Colonic mucosa (tissue), 4 donors: ENCODE data around the gene FAM234A. TPM values are rescaled to one million over a fixed set of nuclear protein-coding genes. Genes with fewer than 3 reads are reported as not detected.

Experiments
- DNase-seq: peaks from one replicate; pipeline ENCODE4 v3.0.0-alpha.2; 2020
- H3K27ac ChIP-seq: fragments of 200-600 bp; one replicate; pipeline ENCODE4 v1.8.0; 2021
- H3K27me3 ChIP-seq: fragments of 200-600 bp; one replicate; pipeline ENCODE4 v1.8.0; 2021
- H3K36me3 ChIP-seq: fragments of 200-600 bp; one replicate; pipeline ENCODE4 v1.8.0; 2021
- H3K4me1 ChIP-seq: fragments of 200-600 bp; one replicate; pipeline ENCODE4 v1.8.0; 2021; ENCODE audit warnings: mild to moderate bottlenecking
- H3K4me3 ChIP-seq: fragments of 200-600 bp; one replicate; pipeline ENCODE4 v1.8.0; 2021
- H3K9ac ChIP-seq, 2 donors: one replicate each; pipeline ENCODE4 v1.7.0; 2013; ENCODE audit warnings: control low read depth in 2 of 2, low read depth in 2 of 2, low read length in 2 of 2
- H3K9me3 ChIP-seq: fragments of 200-600 bp; one replicate; pipeline ENCODE4 v1.8.0; 2021
- intact Hi-C: fragments of 100-400 bp; cut with DNase I; formaldehyde crosslinking; loops from one replicate; pipeline ENCODE4 v1.14.1; 2022
- total RNA-seq, 2 donors: library from RNA; stranded (reverse); fragmentation: NEBNext Ultra II Directional in 1 of 2; extraction: Animal tissue kit (Norgen Biotek cat#: 25700) in 1 of 2; gene quantifications; one replicate each; pipeline ENCODE4 v1.2.1, GENCODE V29; 2021
- TF ChIP-seq, protein P1 (sequence below): fragments of 200-600 bp; IDR thresholded peaks from one replicate; pipeline ENCODE4 v1.8.0; 2022; ENCODE audit warnings: antibody characterized with exemption, mild to moderate bottlenecking
- donor health status: healthy.
- donor health status: DM: no; HTN: no; CAD: no.
- donor health status: DM: no; HTN: no; CAD: no.

Gene FAM234A
- total RNA-seq, 2 donors from 2014 or later = 105 to 124 TPM

DNA sequence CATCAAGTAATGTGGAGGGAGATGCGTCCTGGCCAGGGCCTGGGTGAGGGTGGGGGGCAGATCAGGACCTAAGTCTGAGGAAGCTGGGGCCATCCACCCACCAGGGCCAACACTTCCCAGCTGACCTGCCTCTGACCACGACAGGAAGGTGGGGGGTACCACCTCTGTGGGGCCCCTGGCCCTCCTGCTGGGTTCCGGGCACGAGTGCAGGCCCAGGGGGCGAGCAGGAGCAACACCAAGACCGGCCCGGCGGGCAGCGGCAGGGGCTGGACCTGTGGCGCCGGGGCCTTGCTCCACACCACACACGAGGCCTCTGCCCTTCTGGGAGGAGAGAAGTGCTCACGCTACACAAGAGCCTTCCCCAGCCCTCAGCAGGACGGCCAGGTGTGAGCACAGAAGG is 61.7 kb downstream of the FAM234A start:
- intact Hi-C loops = no loop called here
- no peaks in the 10 kb centered on the region for H3K36me3 ChIP-seq
- TF ChIP-seq, protein P1, sequence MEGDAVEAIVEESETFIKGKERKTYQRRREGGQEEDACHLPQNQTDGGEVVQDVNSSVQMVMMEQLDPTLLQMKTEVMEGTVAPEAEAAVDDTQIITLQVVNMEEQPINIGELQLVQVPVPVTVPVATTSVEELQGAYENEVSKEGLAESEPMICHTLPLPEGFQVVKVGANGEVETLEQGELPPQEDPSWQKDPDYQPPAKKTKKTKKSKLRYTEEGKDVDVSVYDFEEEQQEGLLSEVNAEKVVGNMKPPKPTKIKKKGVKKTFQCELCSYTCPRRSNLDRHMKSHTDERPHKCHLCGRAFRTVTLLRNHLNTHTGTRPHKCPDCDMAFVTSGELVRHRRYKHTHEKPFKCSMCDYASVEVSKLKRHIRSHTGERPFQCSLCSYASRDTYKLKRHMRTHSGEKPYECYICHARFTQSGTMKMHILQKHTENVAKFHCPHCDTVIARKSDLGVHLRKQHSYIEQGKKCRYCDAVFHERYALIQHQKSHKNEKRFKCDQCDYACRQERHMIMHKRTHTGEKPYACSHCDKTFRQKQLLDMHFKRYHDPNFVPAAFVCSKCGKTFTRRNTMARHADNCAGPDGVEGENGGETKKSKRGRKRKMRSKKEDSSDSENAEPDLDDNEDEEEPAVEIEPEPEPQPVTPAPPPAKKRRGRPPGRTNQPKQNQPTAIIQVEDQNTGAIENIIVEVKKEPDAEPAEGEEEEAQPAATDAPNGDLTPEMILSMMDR = no peak

DNA sequence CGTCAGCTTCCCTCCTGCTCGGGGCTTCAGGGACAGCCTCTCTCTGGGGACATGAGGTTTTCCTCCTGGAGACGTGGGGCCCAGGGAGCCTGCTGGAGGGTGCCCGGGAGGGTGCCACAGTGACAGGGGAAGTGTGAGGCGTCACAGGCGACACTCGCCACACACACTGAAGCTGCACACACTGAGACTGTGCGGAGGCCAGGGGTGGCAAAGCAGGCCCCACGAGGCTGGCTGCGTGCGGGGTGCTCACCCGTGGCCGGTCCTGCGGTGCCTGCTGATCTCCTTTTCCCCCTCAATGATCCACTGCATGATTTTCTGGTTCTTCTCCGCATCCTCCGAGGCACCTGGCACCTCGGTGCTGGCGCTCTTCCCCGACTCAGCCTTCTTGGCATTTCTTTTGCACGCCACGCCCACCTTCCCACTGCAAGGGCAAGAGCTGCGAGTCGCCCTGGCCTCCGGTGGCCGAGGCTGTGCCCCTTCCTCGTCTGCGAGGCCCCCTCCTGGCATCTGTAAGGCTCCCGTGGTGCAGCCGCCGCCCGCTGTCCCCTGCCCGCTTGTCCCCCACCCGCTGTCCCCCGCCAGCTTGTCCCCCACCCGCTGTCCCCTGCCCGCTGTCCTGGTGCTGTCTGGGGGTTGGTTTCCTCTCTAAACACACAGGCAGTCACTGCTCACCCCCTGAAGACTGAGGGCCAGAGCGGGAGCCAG is 62.3 kb downstream of the FAM234A start:
- H3K4me1 ChIP-seq = no peaks in the 10 kb centered on the region
- no peaks in the 10 kb centered on the region for H3K9me3 ChIP-seq
- no peak overlapping the region for H3K4me3 ChIP-seq

More for the DNA sequence above, 61.7 kb downstream of the FAM234A start:
- H3K4me3 ChIP-seq = no peak overlapping the region
- no peaks in the 10 kb centered on the region for H3K27me3 ChIP-seq
- H3K9ac ChIP-seq = no peak overlapping the region
- no peaks in the 10 kb centered on the region for H3K4me1 ChIP-seq
- no peak overlapping the region for H3K27ac ChIP-seq
- no peak for DNase-seq
- H3K9me3 ChIP-seq = no peaks in the 10 kb centered on the region

DNA sequence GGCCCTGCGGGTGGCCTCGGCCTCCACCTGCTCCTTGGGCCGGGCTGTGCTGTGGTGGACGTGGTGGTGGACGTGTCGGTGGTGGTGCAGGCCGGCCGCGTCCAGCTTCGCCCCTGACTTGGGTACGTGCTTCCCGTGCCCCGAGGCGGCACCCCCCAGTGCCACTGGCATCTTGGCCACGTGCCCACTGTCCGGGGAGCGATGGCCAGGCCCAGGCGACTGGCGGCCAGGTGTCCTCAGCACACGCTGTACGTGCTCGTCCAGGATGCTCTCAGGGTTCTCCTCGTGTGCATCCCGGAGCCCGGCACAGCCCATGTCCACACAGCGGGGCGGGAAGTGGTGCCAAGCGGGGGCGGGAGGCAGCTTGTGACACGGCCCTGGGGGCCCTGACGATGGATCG is 63.2 kb downstream of the FAM234A start:
- Histone ChIP-seq H3K27ac (no peak overlapping the region), H3K27me3 (no peaks in the 10 kb centered on the region), H3K4me1 (no peaks in the 10 kb centered on the region), H3K4me3 (no peak overlapping the region), H3K36me3 (no peaks in the 10 kb centered on the region), H3K9me3 (no peaks in the 10 kb centered on the region), H3K9ac (no peak overlapping the region)
- intact Hi-C loops = no loop called here
- DNase-seq = no peak
- TF ChIP-seq, protein P1 = no peak

More for the DNA sequence above, 62.3 kb downstream of the FAM234A start:
- Histone ChIP-seq H3K27me3 (no peaks in the 10 kb centered on the region), H3K9ac (no peak overlapping the region), H3K27ac (no peak overlapping the region), H3K36me3 (no peaks in the 10 kb centered on the region)
- TF ChIP-seq, protein P1 = no peak
- no peak for DNase-seq
- intact Hi-C loops = no loop called here

DNA sequence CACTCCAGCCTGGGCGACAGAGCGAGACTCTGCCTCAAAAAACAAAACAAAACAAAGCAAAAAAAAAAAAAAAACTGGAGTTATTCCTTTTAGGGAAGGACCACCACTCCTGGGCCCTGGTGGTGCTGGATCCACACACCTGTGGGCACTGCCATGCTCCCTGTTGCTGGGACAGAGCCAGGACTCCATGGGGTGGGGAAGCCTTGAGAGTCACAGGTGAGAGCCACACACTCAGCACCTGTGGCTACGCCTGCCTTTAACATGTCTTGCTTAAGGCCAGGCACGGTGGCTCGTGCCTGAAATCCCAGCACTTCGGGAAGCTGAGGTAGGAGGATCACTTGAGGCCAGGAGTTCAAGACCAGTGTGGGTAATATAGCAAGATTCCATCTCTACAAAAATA is 66.6 kb downstream of the FAM234A start:
- H3K27ac ChIP-seq = no peak overlapping the region
- TF ChIP-seq, protein P1 = no peak
- no peak overlapping the region for H3K9ac ChIP-seq
- H3K4me1 ChIP-seq = no peaks in the 10 kb centered on the region
- H3K27me3 ChIP-seq = no peaks in the 10 kb centered on the region
- H3K36me3 ChIP-seq = no peaks in the 10 kb centered on the region
- no peak overlapping the region for H3K4me3 ChIP-seq
- no peak for DNase-seq
- no peaks in the 10 kb centered on the region for H3K9me3 ChIP-seq
- intact Hi-C loops = no loop called here

DNA sequence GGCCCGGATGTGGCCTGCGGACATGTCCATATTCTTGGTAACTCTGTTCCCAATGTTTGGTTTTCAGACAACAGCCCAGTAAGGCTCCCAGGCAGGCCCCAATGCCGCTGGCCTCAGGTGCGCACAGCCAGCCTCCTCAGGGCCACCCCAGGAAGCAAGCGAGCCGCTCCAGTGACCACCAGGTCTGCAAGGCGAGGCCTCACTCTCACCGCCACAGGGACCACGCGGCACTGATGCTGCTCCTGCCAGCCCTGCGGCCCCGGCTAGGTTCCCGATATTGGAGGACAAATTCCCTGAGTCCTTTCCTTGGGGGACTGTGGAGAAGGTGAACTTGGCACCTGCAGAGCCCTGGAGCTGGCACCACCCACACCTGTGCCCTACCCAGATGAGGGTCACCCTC is 67.3 kb downstream of the FAM234A start:
- TF ChIP-seq, protein P1 = no peak
- Histone ChIP-seq H3K27ac (no peak overlapping the region), H3K9me3 (no peaks in the 10 kb centered on the region), H3K36me3 (no peaks in the 10 kb centered on the region), H3K4me3 (no peak overlapping the region), H3K9ac (no peak overlapping the region), H3K27me3 (no peaks in the 10 kb centered on the region), H3K4me1 (no peaks in the 10 kb centered on the region)
- intact Hi-C loops = no loop called here
- DNase-seq = no peak
